SHP77 (cell line): ENCODE results near the gene RBFOX1.

Experiments used
- DNase-seq, 2 experiments: peaks; one replicate each; lab custom pipeline; 2025; lab: John Stamatoyannopoulos, UW

RBFOX1 gene

DNA sequence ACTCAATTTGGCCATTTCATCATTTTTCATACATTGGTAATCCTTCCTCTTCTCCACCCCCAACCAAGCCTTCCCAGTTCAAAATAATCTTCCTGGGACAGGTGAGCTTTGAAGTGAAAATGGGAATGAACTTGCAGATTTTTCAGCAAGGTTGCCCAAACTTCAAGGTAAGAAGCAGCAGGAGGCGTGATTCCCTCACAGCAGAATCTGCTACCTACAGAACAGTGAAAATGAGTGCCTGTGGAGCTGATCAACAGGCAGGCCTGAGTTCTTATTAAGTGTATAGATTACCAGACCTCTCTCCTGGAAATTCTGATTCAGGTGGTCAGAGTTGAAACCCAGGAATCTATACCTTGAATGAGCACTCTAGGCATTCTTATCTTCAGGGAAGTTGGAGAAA, 356.6 kb downstream of the RBFOX1 start:
- DNase-seq = no peak

DNA sequence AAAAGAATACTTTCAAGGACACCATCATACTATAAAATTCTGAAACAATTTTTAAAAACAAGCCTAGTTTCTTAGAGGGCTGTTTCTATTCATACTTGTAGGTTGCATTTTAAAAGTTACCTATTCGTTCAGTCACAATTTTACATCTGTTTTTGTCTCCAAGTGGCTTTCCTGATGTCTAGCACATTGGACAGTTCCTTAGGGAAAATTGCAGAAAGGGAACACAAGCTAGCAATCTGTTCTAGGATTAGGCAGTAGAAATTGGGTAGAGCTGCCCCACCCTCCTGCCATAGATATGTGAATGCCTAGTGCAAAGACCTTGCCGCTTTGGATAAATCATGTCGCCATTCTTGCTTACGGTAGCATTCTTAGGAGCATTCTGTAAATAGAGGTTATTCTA, 358.9 kb downstream of the RBFOX1 start:
- no peak for DNase-seq

GRCh38 chr16:7703672-7704071, 371.0 kb downstream of the RBFOX1 start:
- DNase-seq = no peak

- no peak for DNase-seq
These were observed 373.2 kb downstream of the RBFOX1 start for GRCh38 chr16:7705885-7706284.

- DNase-seq = no peak
These were observed 376.5 kb downstream of the RBFOX1 start for GRCh38 chr16:7709186-7709585.

- DNase-seq = no peak
These were observed 380.6 kb downstream of the RBFOX1 start for GRCh38 chr16:7713244-7713643.

DNA sequence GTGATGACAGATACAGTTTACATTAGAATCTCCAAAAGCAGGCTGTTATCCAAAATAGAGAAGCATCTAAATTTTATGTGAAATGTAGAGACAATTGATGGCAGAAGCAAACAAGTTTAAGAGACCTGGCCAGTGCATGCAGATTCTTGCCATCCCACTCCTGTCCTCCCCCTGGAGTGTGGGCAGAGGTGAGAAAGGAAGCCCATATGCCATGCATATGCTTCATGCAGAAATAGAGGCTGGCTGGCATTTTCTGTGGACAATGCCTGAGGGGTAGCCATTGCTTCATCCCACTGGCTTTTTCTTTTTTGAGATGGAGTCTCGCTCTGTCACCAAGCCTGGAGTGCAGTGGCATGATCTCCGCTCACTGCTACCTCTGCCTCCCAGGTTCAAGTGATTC, 382.1 kb downstream of the RBFOX1 start:
- no peak for DNase-seq

DNA sequence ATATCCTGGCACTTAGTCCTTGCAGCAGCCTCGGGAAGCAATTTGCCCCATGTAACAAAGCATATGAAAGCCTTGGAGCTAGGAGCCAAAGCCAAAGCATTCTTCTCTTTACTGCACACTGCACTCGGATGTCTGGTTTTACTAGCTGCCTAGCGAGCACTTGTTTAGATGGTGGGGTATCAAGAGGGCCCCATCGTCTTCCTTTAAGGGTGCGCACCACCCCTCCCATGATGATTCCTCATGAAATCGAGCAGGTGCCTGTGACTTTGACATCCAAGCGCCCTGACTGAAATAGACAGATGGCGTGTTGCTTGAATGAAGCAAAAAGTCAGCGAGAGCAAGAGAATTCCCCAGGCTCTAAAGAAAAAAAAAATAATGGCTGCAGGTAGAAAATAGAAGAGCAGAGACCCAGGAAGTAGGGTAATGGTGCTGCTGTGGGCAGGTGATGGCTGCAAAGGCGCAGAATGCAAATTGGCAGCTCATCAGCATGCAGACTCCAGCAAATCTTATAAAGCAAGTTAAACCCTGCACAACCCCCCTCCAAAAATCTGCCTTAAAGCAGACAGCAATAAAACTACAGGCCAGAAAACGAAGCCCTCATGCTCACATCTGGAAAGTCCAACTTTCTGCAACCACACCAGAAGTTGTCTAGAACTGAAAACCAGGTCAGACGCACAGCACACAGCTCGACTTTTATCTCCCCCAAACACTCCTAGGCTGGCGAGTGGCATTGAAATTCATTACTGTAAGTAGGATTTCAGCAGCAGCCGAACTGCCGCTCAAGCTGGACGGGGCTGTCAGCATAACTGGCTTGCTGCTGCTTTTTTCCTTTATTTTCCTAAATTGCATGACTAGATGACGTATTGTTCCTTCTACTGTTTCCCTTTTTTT, 384.3 kb downstream of the RBFOX1 start:
- DNase-seq = no peak

- DNase-seq = no peak
These were observed 390.1 kb downstream of the RBFOX1 start for GRCh38 chr16:7722761-7723160.

- DNase-seq = no peak
These were observed 398.5 kb downstream of the RBFOX1 start for GRCh38 chr16:7731141-7731540.

DNA sequence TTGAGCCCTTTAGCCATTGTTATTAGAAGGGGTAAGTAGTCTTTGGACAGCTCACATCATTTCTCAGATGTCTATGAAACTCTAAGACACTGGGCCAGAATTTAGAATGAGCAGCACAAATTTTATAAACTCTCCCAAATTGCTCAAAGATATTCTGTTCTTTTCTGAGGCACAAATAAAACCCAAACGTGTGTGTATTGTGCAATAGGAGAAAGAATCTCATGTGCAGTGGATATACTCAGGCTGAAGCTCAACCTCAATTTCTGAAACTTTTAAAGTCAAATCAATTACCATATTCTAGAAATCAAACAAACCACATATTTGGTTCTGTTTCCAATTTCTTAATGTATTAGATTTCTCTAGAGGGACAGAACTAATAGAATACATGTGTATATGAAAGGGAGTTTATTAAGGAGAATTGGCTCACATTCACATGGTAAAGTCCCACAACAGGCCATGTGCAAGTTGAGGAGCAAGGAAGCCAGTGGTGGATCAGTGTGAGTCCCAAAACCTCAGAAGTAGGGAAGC, 403.6 kb downstream of the RBFOX1 start:
- DNase-seq = no peak

- DNase-seq = no peak
These were observed 410.0 kb downstream of the RBFOX1 start for GRCh38 chr16:7742626-7743025.

- DNase-seq = no peak
These were observed 412.1 kb downstream of the RBFOX1 start for GRCh38 chr16:7744546-7745264.

GRCh38 chr16:7745276-7745675, 412.6 kb downstream of the RBFOX1 start:
- DNase-seq = no peak

DNA sequence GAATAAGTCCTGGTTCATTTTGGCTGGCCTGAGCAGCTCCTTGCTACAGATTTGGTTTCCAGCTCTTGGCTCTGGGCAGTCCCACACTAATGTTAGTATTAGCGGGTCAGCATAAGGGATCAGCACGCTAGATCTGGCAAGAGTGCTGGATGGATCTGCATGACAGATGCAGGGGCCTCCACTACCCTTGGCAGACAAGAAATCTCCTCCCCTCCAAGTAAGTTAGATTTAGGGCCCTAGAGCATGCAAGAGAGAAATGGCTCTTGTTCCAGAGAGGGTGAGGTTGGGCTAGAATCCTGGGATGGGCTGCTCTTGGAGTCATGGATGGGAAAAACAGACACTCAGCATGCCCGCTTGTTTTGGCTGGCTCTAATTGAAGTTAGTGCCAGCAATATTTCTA, 414.3 kb downstream of the RBFOX1 start:
- no peak for DNase-seq

DNA sequence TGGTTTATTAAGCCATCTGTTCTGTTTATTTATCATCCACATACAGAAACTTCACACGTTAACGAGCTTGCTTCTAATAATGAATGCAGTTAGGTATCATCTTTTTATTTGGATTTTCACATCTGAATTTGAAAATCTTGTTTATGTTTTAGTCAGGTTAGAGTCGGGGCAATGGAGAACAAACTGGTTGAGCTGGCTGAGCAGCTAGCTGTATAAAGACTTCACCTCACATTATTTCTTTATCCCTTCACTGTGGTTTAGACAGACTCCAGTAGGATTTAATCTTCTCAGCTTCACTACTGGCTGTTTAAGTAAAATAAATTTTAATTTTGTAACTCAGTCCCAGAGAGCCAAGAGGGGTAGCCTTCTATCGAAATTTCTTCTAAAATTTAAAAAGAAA, 415.9 kb downstream of the RBFOX1 start:
- DNase-seq = no peak

DNA sequence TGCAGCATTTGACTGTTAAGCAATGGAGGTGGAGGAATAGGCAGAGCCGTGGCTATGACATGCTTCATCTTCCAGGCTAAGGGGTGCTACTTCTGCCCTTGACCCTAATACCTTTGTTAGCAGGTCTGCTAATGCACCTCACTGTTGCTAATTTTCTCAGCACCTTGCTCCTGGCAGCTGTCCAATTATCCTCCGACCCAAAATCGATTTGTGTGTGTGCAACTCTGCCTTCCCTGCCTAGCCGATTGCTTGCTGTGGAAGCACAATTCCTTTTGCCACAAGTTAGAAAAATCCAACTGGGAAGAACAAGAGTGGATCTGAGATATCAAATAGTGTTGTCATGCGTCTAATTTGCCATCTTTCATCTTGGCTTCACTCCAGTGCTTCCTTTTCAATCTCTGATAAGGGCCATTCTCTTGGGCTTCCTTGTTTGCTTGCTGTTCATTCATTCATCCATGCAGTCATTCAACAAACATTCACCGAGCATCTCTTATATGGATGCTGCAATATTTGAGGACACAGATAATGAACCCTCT, 422.8 kb downstream of the RBFOX1 start:
- DNase-seq = no peak
